IPS DF 4.7 (cell line): ENCODE results near the gene ZNF331.
A peak's percentile ranks its signal among the peaks of the same experiment; 100 is the strongest.

Experiments
- DNase-seq: peaks from one replicate; pipeline ENCODE4 v3.0.0-alpha.2; 2013; ENCODE audit warnings: low spot score; ENCODE audit errors: extremely low read depth

ZNF331 gene

GRCh38 chr19:53571339-53571738 is 33.4 kb downstream of the ZNF331 start:
- no peak for DNase-seq

GRCh38 chr19:53576941-53577653 is 39.2 kb downstream of the ZNF331 start:
- no peak for DNase-seq

- no peak for DNase-seq
Measured at GRCh38 chr19:53577968-53578367, 40.0 kb downstream of the ZNF331 start.

GRCh38 chr19:53579518-53579917 is 41.6 kb downstream of the ZNF331 start:
- DNase-seq: no peak

- no peak for DNase-seq
Measured at GRCh38 chr19:53580871-53581835, 43.2 kb downstream of the ZNF331 start.

- no peak for DNase-seq
Measured at GRCh38 chr19:53581871-53582279, 43.9 kb downstream of the ZNF331 start.

GRCh38 chr19:53583181-53583580 is 45.2 kb downstream of the ZNF331 start:
- no peak for DNase-seq

- DNase-seq: no peak
Measured at GRCh38 chr19:53586277-53586691, 48.3 kb downstream of the ZNF331 start.

GRCh38 chr19:53594811-53595509 is 57.0 kb downstream of the ZNF331 start:
- DNase-seq: peak; percentile 97

- no peak for DNase-seq
Measured at GRCh38 chr19:53595510-53595867, 57.5 kb downstream of the ZNF331 start.

- no peak for DNase-seq
Measured at GRCh38 chr19:53596056-53596455, 58.1 kb downstream of the ZNF331 start.

GRCh38 chr19:53597023-53597422 is 59.1 kb downstream of the ZNF331 start:
- DNase-seq: no peak

GRCh38 chr19:53598361-53598760 is 60.4 kb downstream of the ZNF331 start:
- DNase-seq: no peak

- DNase-seq: no peak
Measured at GRCh38 chr19:53600217-53600616, 62.3 kb downstream of the ZNF331 start.

- DNase-seq: no peak
Measured at GRCh38 chr19:53606031-53606430, 68.1 kb downstream of the ZNF331 start.

- DNase-seq: no peak
Measured at GRCh38 chr19:53608381-53608780, 70.4 kb downstream of the ZNF331 start.

- DNase-seq: peak; percentile 85
Measured at GRCh38 chr19:53612762-53613526, 75.0 kb downstream of the ZNF331 start.

- no peak for DNase-seq
Measured at GRCh38 chr19:53621885-53622740, 84.2 kb downstream of the ZNF331 start.

GRCh38 chr19:53624771-53625545 is 87.0 kb downstream of the ZNF331 start:
- no peak for DNase-seq
